ENCODE data around the gene MAP3K2. TPM values are rescaled to one million over a fixed set of nuclear protein-coding genes. Genes with fewer than 3 reads are reported as not detected.

The MAP3K2 gene
- total and polyA plus RNA-seq, 8 donors = 24.3 to 84.9 (median 27.3) TPM

- DNase-seq (no peak), ATAC-seq (no peak)
- no peak overlapping the region for H3K27ac ChIP-seq
- no peak overlapping the region for H3K4me3 ChIP-seq
- H3K9me3 ChIP-seq = no peaks in the 10 kb centered on the region
- TF ChIP-seq CTCF (IDR thresholded peaks at IDR 0.05) = no peak
- peaks cover 19 to 61% of the 10 kb centered on the region in 2 donors for H3K27me3 ChIP-seq
- intact Hi-C loops (cut with DNase I) = no loop called here
- H3K4me1 ChIP-seq = peaks cover 11 to 33% of the 10 kb centered on the region in 2 donors
- no peaks in the 10 kb centered on the region for H3K36me3 ChIP-seq
Measured at GRCh38 chr2:127420039-127420864, 32.5 kb upstream of the MAP3K2 start.

- Histone ChIP-seq H3K4me1 (peaks cover 11 to 34% of the 10 kb centered on the region in 2 donors), H3K27ac (no peak overlapping the region), H3K4me3 (no peak overlapping the region), H3K27me3 (peaks cover 19 to 59% of the 10 kb centered on the region in 2 donors), H3K36me3 (no peaks in the 10 kb centered on the region), H3K9me3 (no peaks in the 10 kb centered on the region)
- TF ChIP-seq CTCF (IDR thresholded peaks at IDR 0.05) = no peak
- DNase-seq (no peak), ATAC-seq (no peak)
- intact Hi-C loops (cut with DNase I) = no loop called here
Measured at GRCh38 chr2:127419448-127420038, 31.8 kb upstream of the MAP3K2 start.

- Histone ChIP-seq H3K27me3 (peaks cover 19 to 54% of the 10 kb centered on the region in 2 donors), H3K4me3 (no peak overlapping the region), H3K4me1 (peaks cover 11 to 38% of the 10 kb centered on the region in 2 donors), H3K27ac (no peak overlapping the region), H3K9me3 (no peaks in the 10 kb centered on the region), H3K36me3 (no peaks in the 10 kb centered on the region)
- ATAC-seq (no peak), DNase-seq (no peak)
- no peak for TF ChIP-seq CTCF (IDR thresholded peaks at IDR 0.05)
- intact Hi-C loops (cut with DNase I) = no loop called here
Measured at GRCh38 chr2:127419112-127419430, 31.3 kb upstream of the MAP3K2 start.

- DNase-seq (no peak), ATAC-seq (no peak)
- no peaks in the 10 kb centered on the region for H3K9me3 ChIP-seq
- intact Hi-C loops (cut with DNase I) = no loop called here
- TF ChIP-seq CTCF (IDR thresholded peaks at IDR 0.05) = no peak
- H3K4me1 ChIP-seq = peaks cover 11 to 36% of the 10 kb centered on the region in 2 donors
- H3K27me3 ChIP-seq = peaks cover 16 to 49% of the 10 kb centered on the region in 2 donors
- no peak within 1 kb of the TSS for H3K27ac ChIP-seq
- H3K4me3 ChIP-seq = no peak within 1 kb of the TSS
- H3K36me3 ChIP-seq = no peaks in the 10 kb centered on the region
Measured at GRCh38 chr2:127418300-127419111, 30.7 kb upstream of the MAP3K2 start, which contains the start of gene PROC. PROC (plus strand) TSS chr2:127418427; CDS start chr2:127419943, 1,516 bp downstream.

- intact Hi-C loops (cut with DNase I) = no loop called here
- TF ChIP-seq CTCF (IDR thresholded peaks at IDR 0.05) = no peak
- ATAC-seq (no peak), DNase-seq (no peak)
- H3K4me3 ChIP-seq = no peak overlapping the region
- H3K27ac ChIP-seq = no peak overlapping the region
- H3K36me3 ChIP-seq = no peaks in the 10 kb centered on the region
- H3K4me1 ChIP-seq = peaks cover 2 to 28% of the 10 kb centered on the region in 2 donors
- no peaks in the 10 kb centered on the region for H3K9me3 ChIP-seq
- peaks cover 5 to 38% of the 10 kb centered on the region in 2 donors for H3K27me3 ChIP-seq
Measured at GRCh38 chr2:127417406-127417805, 29.6 kb upstream of the MAP3K2 start.

Data from left lung (tissue), 10 donors.